HG03442 (cell line): ENCODE measurements around the gene CORO1C.
"Not testable (repeated sequence)": the region's sequence is repeated elsewhere in the genome, so short reads cannot be mapped to it uniquely, and the experiment has no call there.

Experiments used
- ATAC-seq: cut with Tn5 transposase; IDR thresholded peaks from one replicate; pipeline ENCODE4 v1.9.1; 2021; ENCODE audit warnings: mild to moderate bottlenecking, moderate library complexity; ENCODE audit not compliant: unreplicated experiment

CORO1C gene

GRCh38 chr12:108755481-108755880 lies 24.2 kb upstream of the CORO1C start:
- ATAC-seq = no peak

DNA sequence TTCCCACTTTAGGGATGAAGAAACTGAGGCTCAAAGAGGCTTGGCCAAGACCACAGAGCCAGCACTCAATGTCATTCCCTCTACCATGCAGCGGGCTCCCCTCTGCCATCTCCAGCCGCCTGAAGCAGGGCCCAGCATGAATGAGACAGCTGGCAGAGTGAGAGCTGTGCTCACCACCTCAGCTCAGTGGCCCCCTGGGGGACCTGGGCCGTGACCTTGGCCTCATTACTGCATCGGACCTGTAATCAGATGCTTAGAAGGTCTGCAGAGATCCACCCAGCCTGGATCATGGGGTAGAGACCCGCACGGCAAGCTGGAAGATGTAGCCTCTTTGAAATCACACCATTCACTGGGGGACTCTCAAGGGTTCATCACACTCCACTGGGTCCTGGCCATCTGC lies 22.7 kb upstream of the CORO1C start:
- ATAC-seq = no peak

- no peak for ATAC-seq
Measured at GRCh38 chr12:108752387-108752786, 21.1 kb upstream of the CORO1C start.

GRCh38 chr12:108751821-108752220 lies 20.5 kb upstream of the CORO1C start:
- no peak for ATAC-seq

- not testable (repeated sequence) for ATAC-seq
Measured at GRCh38 chr12:108751003-108751402, 19.7 kb upstream of the CORO1C start.

DNA sequence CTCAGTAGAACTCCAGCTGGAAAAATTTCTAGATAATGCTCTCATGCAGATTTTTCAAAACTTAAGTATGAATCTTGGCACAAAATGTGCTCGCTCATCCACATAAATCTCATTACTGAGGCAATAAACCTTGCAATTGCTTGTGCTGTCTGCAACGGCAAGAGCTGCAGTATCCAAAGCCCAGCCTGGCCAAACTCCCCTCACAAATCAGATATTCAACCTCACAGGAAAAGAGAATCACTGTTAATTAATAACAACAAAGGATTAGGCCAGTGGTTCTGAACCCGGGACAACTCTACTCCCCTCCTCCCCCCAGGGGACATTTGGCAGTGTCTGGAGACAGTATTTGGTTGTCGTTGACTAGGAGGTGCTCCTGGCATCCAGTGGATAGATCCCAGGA lies 19.2 kb upstream of the CORO1C start:
- ATAC-seq = no peak

- ATAC-seq = no peak
Measured at GRCh38 chr12:108747563-108747962, 16.2 kb upstream of the CORO1C start.

- no peak for ATAC-seq
Measured at GRCh38 chr12:108745641-108746040, 14.3 kb upstream of the CORO1C start.

GRCh38 chr12:108744021-108744897 lies 12.9 kb upstream of the CORO1C start:
- ATAC-seq = no peak

GRCh38 chr12:108738170-108738569 lies 6.9 kb upstream of the CORO1C start:
- no peak for ATAC-seq

- ATAC-seq = no peak
Measured at GRCh38 chr12:108735855-108736254, 4.5 kb upstream of the CORO1C start.

DNA sequence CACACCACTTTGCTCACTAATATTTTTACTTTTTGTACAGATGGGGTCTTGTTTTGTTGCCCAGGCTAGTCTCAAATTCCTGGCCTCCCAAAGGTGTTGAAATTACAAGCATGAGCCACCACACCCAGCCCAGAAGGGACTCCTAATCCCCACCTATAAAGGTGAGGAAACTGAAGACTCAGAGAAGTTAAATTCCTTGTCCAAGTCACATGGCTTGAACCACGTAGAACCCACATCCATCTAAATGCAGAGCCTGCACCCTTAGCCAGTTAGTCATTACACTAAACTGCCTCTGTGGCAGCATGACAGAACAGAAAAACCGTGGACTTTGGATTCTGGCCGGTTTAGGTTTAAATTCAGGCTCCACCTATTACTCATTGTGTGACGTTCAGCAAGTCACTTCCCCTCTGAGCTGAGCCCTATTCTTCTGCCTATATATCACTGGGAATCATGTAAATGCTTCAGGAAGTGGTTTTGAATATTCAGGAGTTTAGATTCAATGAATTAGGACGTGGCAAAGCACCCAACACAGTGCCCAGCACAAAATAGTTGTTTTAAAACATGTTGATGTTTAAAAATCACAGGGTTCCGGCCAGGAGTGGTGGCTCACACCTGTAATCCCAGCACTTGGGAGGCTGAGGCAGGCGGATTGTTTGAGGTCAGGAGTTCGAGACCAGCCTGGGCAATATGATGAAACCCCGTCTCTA lies 3.0 kb upstream of the CORO1C start:
- no peak for ATAC-seq

DNA sequence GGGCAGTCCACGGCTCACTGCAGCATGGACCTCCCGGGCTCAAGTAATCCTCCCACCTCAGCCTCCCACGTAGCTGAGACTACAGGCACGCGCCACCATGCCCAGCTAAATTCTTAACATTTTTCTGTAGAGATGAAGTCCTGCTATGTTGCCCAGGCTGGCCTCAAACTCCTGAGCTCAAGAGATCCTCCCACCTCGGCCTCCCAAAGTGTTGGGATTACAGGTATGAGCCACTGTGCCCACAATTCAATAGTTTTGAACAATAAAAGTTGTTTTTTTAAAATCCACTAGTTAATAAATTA lies 1.9 kb upstream of the CORO1C start:
- not testable (repeated sequence) for ATAC-seq

DNA sequence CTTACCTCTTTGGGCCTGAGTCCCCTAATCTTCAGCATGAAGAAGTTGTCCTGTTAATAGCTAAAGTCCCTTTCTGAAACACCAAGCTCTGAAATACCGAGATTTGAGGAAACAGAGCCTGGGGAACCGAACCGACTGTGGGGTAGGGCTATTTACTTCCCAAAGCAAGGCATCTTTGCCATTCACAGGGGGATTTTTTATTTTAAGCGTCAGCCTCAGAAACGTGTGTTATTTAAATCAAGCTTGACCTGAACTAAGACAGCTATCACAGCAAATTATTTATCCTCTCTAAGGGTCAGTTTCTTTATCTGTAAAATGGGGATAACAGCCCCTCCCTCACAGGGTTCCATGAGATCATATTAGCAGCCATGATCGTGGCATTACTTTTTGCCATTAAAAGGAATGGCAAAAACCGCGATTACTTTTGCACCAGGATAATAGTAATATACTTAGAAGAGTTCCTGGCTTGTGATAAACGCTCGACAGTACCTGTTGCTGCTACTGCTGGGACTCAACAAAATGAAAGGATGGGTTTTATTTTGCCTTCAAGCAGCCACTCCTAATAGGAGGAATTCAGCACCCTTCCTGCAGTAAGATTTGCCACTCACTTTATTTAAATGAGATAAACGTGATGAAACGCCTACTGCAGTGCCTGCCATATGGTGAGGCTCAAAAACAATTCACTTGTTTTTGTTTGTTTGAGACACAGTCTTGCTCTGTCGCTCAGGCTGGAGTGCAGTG lies 1.3 kb upstream of the CORO1C start:
- no peak for ATAC-seq

DNA sequence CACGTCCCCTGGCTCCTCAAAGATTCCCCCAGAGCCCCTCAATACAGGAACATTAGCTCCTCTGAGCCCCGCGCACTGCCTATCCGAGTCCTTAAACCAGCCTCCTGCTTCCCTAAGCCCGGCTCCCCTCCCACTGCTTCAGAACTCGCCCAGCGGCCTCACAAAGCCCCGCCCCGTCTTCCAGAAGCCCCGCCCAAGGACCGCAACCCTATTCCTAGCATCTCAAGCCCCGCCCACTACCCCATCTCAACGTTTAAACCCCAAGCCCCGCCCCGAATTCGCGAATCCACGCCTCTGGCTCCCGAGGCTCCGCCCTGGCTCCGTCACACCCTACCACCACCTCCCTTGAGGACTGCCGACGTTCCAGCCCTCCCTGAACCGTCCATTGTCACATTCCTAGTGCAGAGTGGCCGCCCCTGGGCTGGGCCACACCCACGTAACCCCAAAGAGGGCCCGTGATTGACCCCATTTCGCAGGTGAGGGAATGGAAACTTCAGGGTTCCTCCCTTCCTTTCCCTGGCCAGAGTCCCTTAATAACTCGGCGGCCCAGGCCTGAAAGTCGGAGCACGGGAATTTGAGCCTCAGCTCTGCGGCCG lies 646 bp upstream of the CORO1C start:
- ATAC-seq = peak; percentile 45

- ATAC-seq = peak; percentile 20
Measured at GRCh38 chr12:108730365-108731104, 783 bp downstream of the CORO1C start.

GRCh38 chr12:108729612-108730364 lies 1.5 kb downstream of the CORO1C start:
- ATAC-seq = no peak

GRCh38 chr12:108728820-108729611 lies 2.3 kb downstream of the CORO1C start:
- no peak for ATAC-seq
